ENCODE measurements around the gene UQCRH. TPM values are rescaled to one million over a fixed set of nuclear protein-coding genes. Genes with fewer than 3 reads are reported as not detected.

The UQCRH gene
- total and polyA plus RNA-seq, 2 of the 13 experiments (the other 11 are each of a cell fraction or from before 2014, with no cell fraction given), result 548 to 556 TPM

DNA sequence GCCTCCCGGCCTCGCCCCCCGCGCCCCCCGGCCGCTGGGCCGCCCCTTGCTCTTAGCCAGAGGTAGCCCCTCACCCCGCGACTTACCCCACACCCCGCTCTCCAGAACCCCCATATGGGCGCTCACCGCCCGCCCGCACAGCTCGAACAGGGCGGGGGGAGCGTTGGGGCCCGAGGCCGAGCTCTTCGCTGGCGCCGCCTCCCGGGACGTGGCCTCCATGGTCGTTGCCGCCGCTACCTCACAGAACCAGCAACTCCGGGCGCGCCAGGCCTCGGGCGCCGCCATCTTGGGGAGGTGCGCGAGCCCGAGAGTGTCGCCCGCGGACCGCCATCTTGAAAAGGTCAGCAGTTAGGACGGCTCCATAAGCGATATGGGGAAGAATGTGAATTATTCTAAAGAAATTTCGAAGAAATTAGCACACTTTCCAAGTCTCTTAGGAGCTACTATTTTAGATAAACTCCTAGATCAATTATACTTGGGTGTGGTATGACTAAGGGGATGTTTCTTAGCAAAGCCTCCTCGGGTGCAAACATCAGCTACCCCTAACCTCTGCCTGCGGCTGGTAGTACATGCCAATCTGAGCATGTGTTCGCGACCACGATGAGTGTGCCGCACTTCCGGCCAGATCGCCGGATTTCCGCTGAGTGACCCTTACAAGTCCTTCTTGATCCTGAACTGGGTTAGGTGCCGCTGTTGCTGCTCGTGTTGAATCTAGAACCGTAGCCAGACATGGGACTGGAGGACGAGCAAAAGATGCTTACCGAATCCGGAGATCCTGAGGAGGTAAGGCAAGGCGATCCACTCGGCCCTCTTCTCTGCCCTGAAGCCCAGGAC is at the start of gene UQCRH, which contains the start of gene LRRC41 (continued):
- TF ChIP-seq, protein P1, sequence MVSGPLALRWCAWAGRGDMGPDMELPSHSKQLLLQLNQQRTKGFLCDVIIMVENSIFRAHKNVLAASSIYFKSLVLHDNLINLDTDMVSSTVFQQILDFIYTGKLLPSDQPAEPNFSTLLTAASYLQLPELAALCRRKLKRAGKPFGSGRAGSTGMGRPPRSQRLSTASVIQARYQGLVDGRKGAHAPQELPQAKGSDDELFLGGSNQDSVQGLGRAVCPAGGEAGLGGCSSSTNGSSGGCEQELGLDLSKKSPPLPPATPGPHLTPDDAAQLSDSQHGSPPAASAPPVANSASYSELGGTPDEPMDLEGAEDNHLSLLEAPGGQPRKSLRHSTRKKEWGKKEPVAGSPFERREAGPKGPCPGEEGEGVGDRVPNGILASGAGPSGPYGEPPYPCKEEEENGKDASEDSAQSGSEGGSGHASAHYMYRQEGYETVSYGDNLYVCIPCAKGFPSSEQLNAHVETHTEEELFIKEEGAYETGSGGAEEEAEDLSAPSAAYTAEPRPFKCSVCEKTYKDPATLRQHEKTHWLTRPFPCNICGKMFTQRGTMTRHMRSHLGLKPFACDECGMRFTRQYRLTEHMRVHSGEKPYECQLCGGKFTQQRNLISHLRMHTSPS (CRISPR knock-in tag; IDR thresholded peaks at IDR 0.05; ENCODE audit: low read depth), result no peak
- TF ChIP-seq, protein P2, sequence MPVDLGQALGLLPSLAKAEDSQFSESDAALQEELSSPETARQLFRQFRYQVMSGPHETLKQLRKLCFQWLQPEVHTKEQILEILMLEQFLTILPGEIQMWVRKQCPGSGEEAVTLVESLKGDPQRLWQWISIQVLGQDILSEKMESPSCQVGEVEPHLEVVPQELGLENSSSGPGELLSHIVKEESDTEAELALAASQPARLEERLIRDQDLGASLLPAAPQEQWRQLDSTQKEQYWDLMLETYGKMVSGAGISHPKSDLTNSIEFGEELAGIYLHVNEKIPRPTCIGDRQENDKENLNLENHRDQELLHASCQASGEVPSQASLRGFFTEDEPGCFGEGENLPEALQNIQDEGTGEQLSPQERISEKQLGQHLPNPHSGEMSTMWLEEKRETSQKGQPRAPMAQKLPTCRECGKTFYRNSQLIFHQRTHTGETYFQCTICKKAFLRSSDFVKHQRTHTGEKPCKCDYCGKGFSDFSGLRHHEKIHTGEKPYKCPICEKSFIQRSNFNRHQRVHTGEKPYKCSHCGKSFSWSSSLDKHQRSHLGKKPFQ (CRISPR knock-in tag; IDR thresholded peaks at IDR 0.05; ENCODE audit: insufficient replicate concordance), result no peak
- TF ChIP-seq THAP11 (CRISPR knock-in tag; IDR thresholded peaks at IDR 0.05) (peak; percentile 85), IRF2 (CRISPR knock-in tag; IDR thresholded peaks at IDR 0.05) (no peak; the same call in 1 of the 2 replicates), ZBTB21 (CRISPR knock-in tag; IDR thresholded peaks at IDR 0.05) (peak; percentile 7; the same call in 1 of the 2 replicates), MIER3 (CRISPR knock-in tag; IDR thresholded peaks at IDR 0.05; ENCODE audit: borderline replicate concordance) (0 out of 2 replicates have a peak, but pooled peaks have one; percentile 20), SP5 (CRISPR knock-in tag; IDR thresholded peaks at IDR 0.05; ENCODE audit: borderline replicate concordance, low read depth) (no peak), ZNF331 (CRISPR knock-in tag; IDR thresholded peaks at IDR 0.05) (peak; percentile 51; the same call in 1 of the 2 replicates), SIX4 (CRISPR knock-in tag; IDR thresholded peaks at IDR 0.05) (0 out of 2 replicates have a peak, but pooled peaks have one; percentile 17), JUND (CRISPR knock-in tag; IDR thresholded peaks at IDR 0.05) (no peak; the same call in 1 of the 2 replicates), XRCC5 (optimal IDR thresholded peaks at IDR 0.05; ENCODE audit: low read length) (peak; percentile 34), ZNF746 (CRISPR knock-in tag; IDR thresholded peaks at IDR 0.05) (no peak), HNRNPUL1 (IDR thresholded peaks at IDR 0.05; ENCODE audit: low read depth, low read length) (0 out of 2 replicates have a peak, but pooled peaks have one; percentile 39), FOXA3 (CRISPR knock-in tag; IDR thresholded peaks at IDR 0.05) (peak; percentile 10; the same call in 1 of the 2 replicates), BCL6 (CRISPR knock-in tag; IDR thresholded peaks at IDR 0.05) (no peak), PCBP1 (IDR thresholded peaks at IDR 0.05; ENCODE audit: borderline replicate concordance, low read depth, low read length) (0 out of 2 replicates have a peak, but pooled peaks have one; percentile 27), ZBTB38 (CRISPR knock-in tag; IDR thresholded peaks at IDR 0.05) (peak; percentile 35; the same call in 1 of the 2 replicates), MZF1 (CRISPR knock-in tag; IDR thresholded peaks at IDR 0.05; ENCODE audit: borderline replicate concordance) (no peak), RARA (CRISPR knock-in tag; IDR thresholded peaks at IDR 0.05) (peak; percentile 28; the same call in 1 of the 2 replicates), SMAD3 (CRISPR knock-in tag; IDR thresholded peaks at IDR 0.05) (0 out of 2 replicates have a peak, but pooled peaks have one; percentile 9), ZNF674 (CRISPR knock-in tag; IDR thresholded peaks at IDR 0.05; ENCODE audit: low read depth) (no peak), MAF1 (CRISPR knock-in tag; IDR thresholded peaks at IDR 0.05; ENCODE audit: borderline replicate concordance) (0 out of 2 replicates have a peak, but pooled peaks have one; percentile 56), SALL1 (CRISPR knock-in tag; IDR thresholded peaks at IDR 0.05) (peak; percentile 34)
- TF ChIP-seq, protein P3, sequence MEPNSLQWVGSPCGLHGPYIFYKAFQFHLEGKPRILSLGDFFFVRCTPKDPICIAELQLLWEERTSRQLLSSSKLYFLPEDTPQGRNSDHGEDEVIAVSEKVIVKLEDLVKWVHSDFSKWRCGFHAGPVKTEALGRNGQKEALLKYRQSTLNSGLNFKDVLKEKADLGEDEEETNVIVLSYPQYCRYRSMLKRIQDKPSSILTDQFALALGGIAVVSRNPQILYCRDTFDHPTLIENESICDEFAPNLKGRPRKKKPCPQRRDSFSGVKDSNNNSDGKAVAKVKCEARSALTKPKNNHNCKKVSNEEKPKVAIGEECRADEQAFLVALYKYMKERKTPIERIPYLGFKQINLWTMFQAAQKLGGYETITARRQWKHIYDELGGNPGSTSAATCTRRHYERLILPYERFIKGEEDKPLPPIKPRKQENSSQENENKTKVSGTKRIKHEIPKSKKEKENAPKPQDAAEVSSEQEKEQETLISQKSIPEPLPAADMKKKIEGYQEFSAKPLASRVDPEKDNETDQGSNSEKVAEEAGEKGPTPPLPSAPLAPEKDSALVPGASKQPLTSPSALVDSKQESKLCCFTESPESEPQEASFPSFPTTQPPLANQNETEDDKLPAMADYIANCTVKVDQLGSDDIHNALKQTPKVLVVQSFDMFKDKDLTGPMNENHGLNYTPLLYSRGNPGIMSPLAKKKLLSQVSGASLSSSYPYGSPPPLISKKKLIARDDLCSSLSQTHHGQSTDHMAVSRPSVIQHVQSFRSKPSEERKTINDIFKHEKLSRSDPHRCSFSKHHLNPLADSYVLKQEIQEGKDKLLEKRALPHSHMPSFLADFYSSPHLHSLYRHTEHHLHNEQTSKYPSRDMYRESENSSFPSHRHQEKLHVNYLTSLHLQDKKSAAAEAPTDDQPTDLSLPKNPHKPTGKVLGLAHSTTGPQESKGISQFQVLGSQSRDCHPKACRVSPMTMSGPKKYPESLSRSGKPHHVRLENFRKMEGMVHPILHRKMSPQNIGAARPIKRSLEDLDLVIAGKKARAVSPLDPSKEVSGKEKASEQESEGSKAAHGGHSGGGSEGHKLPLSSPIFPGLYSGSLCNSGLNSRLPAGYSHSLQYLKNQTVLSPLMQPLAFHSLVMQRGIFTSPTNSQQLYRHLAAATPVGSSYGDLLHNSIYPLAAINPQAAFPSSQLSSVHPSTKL (CRISPR knock-in tag; IDR thresholded peaks at IDR 0.05), result peak; percentile 18; the same call in 1 of the 2 replicates

All from HepG2 (cell line).